ENCODE results near the gene CSF2. TPM values are rescaled to one million over a fixed set of nuclear protein-coding genes. Genes with fewer than 3 reads are reported as not detected.
A peak's percentile ranks its signal among the peaks of the same experiment; 100 is the strongest.

CSF2 gene
- total RNA-seq, 1 donor from 2014 or later, result not detected

DNA sequence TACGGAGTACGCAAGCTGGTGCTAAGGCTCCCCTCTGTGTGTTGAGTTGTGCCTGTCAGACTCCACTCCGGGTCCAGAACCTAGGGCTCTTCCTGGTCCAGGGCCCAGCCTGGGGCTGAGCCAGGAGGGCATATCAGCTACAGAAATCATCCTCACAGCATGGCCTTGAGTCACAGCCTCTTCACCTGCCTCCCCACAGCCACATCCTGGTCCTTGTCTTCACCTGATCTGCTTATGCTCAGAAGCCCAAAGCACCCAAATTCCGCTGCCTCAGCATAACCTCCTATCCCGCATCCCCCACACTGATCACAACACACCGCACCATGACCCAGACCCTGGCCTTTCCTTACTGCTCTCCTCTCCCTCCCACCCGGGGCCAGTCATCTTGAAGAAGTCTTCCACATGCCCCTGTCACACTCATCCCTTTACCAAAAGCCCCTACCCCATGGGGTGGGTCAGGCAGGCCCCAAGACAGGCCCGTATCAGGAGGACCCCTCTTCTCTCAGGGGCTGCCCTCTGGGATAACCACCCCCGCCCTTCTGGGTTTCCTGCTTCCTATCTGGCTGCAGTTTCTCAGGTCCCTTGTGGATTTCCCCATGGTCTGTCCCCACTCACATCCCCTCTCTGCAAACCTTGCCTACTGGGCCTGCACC lies 14.4 kb upstream of the CSF2 start:
- no peak for DNase-seq (ENCODE audit: low read depth)
- no peaks in the 10 kb centered on the region for H3K27me3 ChIP-seq (ENCODE audit: control insufficient read depth, insufficient read depth, low read length)
- H3K36me3 ChIP-seq (ENCODE audit: control insufficient read depth, insufficient read depth, low read length), result no peaks in the 10 kb centered on the region
- no peak for FAIRE-seq
- TF ChIP-seq, protein P1, sequence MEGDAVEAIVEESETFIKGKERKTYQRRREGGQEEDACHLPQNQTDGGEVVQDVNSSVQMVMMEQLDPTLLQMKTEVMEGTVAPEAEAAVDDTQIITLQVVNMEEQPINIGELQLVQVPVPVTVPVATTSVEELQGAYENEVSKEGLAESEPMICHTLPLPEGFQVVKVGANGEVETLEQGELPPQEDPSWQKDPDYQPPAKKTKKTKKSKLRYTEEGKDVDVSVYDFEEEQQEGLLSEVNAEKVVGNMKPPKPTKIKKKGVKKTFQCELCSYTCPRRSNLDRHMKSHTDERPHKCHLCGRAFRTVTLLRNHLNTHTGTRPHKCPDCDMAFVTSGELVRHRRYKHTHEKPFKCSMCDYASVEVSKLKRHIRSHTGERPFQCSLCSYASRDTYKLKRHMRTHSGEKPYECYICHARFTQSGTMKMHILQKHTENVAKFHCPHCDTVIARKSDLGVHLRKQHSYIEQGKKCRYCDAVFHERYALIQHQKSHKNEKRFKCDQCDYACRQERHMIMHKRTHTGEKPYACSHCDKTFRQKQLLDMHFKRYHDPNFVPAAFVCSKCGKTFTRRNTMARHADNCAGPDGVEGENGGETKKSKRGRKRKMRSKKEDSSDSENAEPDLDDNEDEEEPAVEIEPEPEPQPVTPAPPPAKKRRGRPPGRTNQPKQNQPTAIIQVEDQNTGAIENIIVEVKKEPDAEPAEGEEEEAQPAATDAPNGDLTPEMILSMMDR (IDR thresholded peaks at IDR 0.05; ENCODE audit: insufficient read depth, low read length, severe bottlenecking), result no peak
- H3K4me3 ChIP-seq (ENCODE audit: low read depth, low read length), result no peak overlapping the region

DNA sequence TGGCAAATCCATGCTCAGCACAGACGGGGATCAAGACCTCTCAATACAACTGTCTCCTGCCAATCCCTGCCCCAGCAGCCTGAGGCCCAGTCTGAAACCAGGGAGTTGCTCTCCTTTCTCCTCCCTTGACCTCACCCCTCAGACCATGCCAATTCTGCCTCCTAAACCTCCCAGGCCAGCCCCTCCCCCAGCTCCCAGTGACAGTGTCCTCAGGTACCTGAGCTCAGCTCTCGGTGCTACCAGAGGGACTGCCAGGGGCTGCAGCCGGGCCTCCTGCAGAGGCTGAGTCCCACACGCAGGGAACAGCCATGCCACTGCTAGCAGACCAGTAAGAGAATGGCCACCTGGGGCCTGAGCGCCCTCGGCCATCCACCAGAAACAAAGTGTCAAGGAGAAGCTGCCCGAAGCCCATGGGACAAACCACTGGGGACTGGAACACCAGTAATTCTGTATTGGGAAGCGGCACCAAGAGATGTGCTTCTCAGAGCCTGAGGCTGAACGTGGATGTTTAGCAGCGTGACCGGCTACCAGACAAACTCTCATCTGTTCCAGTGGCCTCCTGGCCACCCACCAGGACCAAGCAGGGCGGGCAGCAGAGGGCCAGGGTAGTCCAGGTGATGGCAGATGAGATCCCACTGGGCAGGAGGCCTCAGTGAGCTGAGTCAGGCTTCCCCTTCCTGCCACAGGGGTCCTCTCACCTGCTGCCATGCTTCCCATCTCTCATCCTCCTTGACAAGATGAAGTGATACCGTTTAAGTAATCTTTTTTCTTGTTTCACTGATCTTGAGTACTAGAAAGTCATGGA lies 13.7 kb upstream of the CSF2 start:
- DNase-seq (ENCODE audit: low read depth), result no peak
- H3K27me3 ChIP-seq (ENCODE audit: control insufficient read depth, insufficient read depth, low read length), result no peaks in the 10 kb centered on the region
- TF ChIP-seq, protein P1 (IDR thresholded peaks at IDR 0.05; ENCODE audit: insufficient read depth, low read length, severe bottlenecking), result no peak
- H3K4me3 ChIP-seq (ENCODE audit: low read depth, low read length), result no peak overlapping the region
- FAIRE-seq, result no peak
- no peaks in the 10 kb centered on the region for H3K36me3 ChIP-seq (ENCODE audit: control insufficient read depth, insufficient read depth, low read length)

DNA sequence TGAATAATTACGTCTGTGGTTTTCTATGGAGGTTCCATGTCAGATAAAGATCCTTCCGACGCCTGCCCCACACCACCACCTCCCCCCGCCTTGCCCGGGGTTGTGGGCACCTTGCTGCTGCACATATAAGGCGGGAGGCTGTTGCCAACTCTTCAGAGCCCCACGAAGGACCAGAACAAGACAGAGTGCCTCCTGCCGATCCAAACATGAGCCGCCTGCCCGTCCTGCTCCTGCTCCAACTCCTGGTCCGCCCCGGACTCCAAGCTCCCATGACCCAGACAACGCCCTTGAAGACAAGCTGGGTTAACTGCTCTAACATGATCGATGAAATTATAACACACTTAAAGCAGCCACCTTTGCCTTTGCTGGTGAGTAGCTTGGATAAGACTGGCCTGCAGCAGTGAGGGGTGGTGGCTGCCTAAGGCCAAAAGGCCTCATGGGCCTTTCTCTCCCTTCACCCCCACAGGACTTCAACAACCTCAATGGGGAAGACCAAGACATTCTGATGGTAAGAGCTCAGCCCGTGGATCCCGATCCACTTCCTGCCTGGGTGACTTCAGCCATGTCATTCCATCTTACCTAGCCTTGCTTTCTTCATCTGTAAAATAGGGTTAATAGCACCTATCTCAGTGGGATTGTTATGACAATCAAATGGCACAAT lies 13.0 kb upstream of the CSF2 start, which contains the start of gene IL3:
Gene IL3, plus strand, starts transcription at position 155 of the 661 bp plus-strand sequence. Its CDS starts 52 bp downstream, at position 207.
- TF ChIP-seq, protein P1 (IDR thresholded peaks at IDR 0.05; ENCODE audit: insufficient read depth, low read length, severe bottlenecking), result no peak
- H3K36me3 ChIP-seq (ENCODE audit: control insufficient read depth, insufficient read depth, low read length), result no peaks in the 10 kb centered on the region
- DNase-seq (ENCODE audit: low read depth) (no peak), FAIRE-seq (no peak)
- H3K27me3 ChIP-seq (ENCODE audit: control insufficient read depth, insufficient read depth, low read length), result no peaks in the 10 kb centered on the region
- no peak within 1 kb of the TSS for H3K4me3 ChIP-seq (ENCODE audit: low read depth, low read length)

DNA sequence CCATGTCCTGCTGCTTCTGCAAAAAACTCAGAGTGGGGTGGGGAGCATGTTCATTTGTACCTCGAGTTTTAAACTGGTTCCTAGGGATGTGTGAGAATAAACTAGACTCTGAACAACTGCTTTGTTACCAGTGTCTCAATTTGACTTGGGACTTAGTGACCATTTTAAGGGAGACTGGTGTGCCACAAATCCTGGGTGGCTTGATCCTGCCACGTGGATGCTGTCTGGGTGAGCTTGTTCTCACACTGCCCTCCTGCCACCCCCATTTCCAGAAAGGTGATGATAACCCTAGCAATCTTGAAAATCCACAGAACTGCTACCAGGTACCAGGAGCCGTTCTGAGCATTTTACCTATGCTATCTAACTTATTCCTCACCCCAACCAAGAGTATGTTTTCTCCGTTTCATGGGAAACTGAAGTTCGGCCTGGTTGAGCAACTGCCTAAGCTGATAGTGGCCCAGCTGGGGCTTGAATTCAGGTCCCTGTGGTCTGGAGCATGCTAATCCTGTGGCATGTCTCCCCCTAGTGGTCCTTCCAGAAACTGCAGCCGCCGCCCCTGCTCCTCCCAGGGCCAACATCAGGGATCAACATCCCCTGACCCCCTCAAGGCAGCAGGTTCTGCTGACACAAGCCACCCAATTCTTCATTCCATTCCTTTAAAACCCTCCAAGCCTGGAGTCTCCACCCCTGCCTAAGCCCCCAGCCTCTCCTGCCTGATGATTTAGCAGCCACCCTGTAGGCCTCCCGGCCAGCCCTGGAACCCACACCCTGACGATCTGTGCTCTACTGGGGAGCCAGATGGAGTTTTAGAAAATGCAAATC lies 10.3 kb upstream of the CSF2 start:
- TF ChIP-seq, protein P1 (IDR thresholded peaks at IDR 0.05; ENCODE audit: insufficient read depth, low read length, severe bottlenecking), result peak; percentile 96
- Histone ChIP-seq H3K27me3 (ENCODE audit: control insufficient read depth, insufficient read depth, low read length) (no peaks in the 10 kb centered on the region), H3K4me3 (ENCODE audit: low read depth, low read length) (no peak overlapping the region), H3K36me3 (ENCODE audit: control insufficient read depth, insufficient read depth, low read length) (no peaks in the 10 kb centered on the region)
- FAIRE-seq (no peak), DNase-seq (ENCODE audit: low read depth) (peak; percentile 39)

DNA sequence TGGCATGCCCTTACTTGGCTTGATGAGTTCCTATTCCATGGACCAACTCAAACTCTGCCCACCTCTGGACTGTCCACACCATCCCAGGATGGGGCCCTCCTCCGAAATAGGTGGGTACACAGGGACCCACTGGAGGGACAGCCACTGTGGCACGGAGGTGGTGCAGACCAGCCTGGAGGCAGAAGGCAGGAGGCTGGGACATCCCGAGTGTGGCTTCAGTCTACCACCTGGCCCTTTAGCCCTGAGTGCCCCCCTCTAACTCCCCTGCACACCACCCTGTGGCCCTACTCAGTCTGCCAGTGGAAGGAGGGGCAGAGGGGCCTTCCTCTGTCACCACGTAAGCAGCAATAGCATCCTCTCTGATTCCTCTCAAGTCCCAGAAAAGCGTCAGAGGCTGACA lies 9.4 kb upstream of the CSF2 start:
- no peak for FAIRE-seq
- Histone ChIP-seq H3K27me3 (ENCODE audit: control insufficient read depth, insufficient read depth, low read length) (no peaks in the 10 kb centered on the region), H3K36me3 (ENCODE audit: control insufficient read depth, insufficient read depth, low read length) (no peaks in the 10 kb centered on the region), H3K4me3 (ENCODE audit: low read depth, low read length) (no peak overlapping the region)
- DNase-seq (ENCODE audit: low read depth), result no peak
- TF ChIP-seq, protein P1 (IDR thresholded peaks at IDR 0.05; ENCODE audit: insufficient read depth, low read length, severe bottlenecking), result no peak

Data from bronchial epithelial cell (primary cell).